ENCODE results near the gene GPR4.

The GPR4 gene

GRCh38 chr19:45554481-45554880 lies 47.5 kb downstream of the GPR4 start:
- no peak for DNase-seq (ENCODE audit: low read depth in 2 of 2)

- no peak for DNase-seq (ENCODE audit: low read depth in 2 of 2)
Observed at GRCh38 chr19:45553464-45553863, 48.5 kb downstream of the GPR4 start.

- no peak for DNase-seq (ENCODE audit: low read depth in 2 of 2)
Observed at GRCh38 chr19:45547965-45548609, 53.9 kb downstream of the GPR4 start.

- DNase-seq (ENCODE audit: low read depth in 2 of 2): no peak
Observed at GRCh38 chr19:45547211-45547770, 54.7 kb downstream of the GPR4 start.

- DNase-seq (ENCODE audit: low read depth in 2 of 2): no peak
Observed at GRCh38 chr19:45542234-45542668, 59.8 kb downstream of the GPR4 start.

All from stimulated activated CD4-positive, alpha-beta T cell treated with anti-CD3 and anti-CD28 coated beads, Interleukin-15, amount 100 ng/mL, for 48 hours (primary cell).